H1 (cell line): ENCODE measurements around the gene ELOVL5. TPM values are rescaled to one million over a fixed set of nuclear protein-coding genes. Genes with fewer than 3 reads are reported as not detected.
A peak's percentile ranks its signal among the peaks of the same experiment; 100 is the strongest.

Experiments
- CTCF ChIA-PET: fragments of 300-600 bp; sonication (Branson Sonifier 250); formaldehyde crosslinking; loops from one replicate; lab custom pipeline; 2021; ENCODE audit not compliant: partially characterized antibody; lab: Charles Lee
- POLR2A ChIA-PET: fragments of 300-600 bp; sonication (Branson Sonifier 250); formaldehyde crosslinking; loops from one replicate; lab custom pipeline; 2021; ENCODE audit warnings: inconsistent platforms; ENCODE audit not compliant: partially characterized antibody; lab: Charles Lee
- DNase-seq, 2 experiments: peaks; one replicate each; pipeline versions ENCODE4 v3.0.0 to v3.0.0-alpha.2; 2010 to 2022; ENCODE audit warnings: low spot score in 2 of 2, low read depth in 1 of 2, mixed read lengths in 1 of 2
- FAIRE-seq: peaks from 2 replicates; lab custom pipeline; 2011; peaks lifted over from hg19 to GRCh38; lab: Jason Lieb, UNC
- H2AFZ ChIP-seq: 2 replicates; pipeline ENCODE4 v1.8.1; 2012; ENCODE audit warnings: low read length, inconsistent platforms
- H2AK5ac ChIP-seq: 2 replicates; pipeline ENCODE4 v1.6.1; 2013; ENCODE audit warnings: low read depth, low read length
- H2BK120ac ChIP-seq: replicated peaks from 2 replicates; pipeline ENCODE3; 2013; ENCODE audit warnings: low read depth, low read length, inconsistent platforms
- H2BK12ac ChIP-seq: 2 replicates; pipeline ENCODE4 v1.6.1; 2013; ENCODE audit warnings: low read depth, low read length
- H2BK15ac ChIP-seq: 2 replicates; pipeline ENCODE4 v1.6.1; 2013; ENCODE audit warnings: low read length
- H2BK20ac ChIP-seq: 2 replicates; pipeline ENCODE4 v1.6.1; 2013; ENCODE audit warnings: low read length
- H2BK5ac ChIP-seq: 2 replicates; pipeline ENCODE4 v1.6.1; 2013; ENCODE audit warnings: low read depth, low read length
- H3K14ac ChIP-seq: 2 replicates; pipeline ENCODE4 v1.6.1; 2013; ENCODE audit warnings: inconsistent platforms; ENCODE audit not compliant: insufficient read length
- H3K18ac ChIP-seq: 2 replicates; pipeline ENCODE4 v1.6.1; 2013; ENCODE audit warnings: low read length; ENCODE audit errors: extremely low read depth
- H3K23ac ChIP-seq: 2 replicates; pipeline ENCODE4 v1.6.1; 2013; ENCODE audit warnings: inconsistent platforms; ENCODE audit not compliant: insufficient read length
- H3K23me2 ChIP-seq: 2 replicates; pipeline ENCODE4 v1.6.1; 2013; ENCODE audit warnings: low read depth, low read length
- H3K27ac ChIP-seq: 2 replicates; pipeline ENCODE4 v1.6.1; 2011; ENCODE audit warnings: low read depth, low read length, inconsistent platforms
- H3K27me3 ChIP-seq, 4 experiments: replicated peaks in 1 of 4; 1 replicate in 1 of 4; 2 replicates in 3 of 4; pipeline versions ENCODE4 v1.6.1 to v1.8.1; 2011 to 2013; ENCODE audit warnings: low read length in 3 of 4, mild to moderate bottlenecking in 3 of 4, inconsistent platforms in 2 of 4, mixed read lengths in 2 of 4, moderate library complexity in 1 of 4; ENCODE audit not compliant: control insufficient read depth in 3 of 4, insufficient read depth in 3 of 4; ENCODE audit errors: extremely low read depth in 1 of 4
- H3K36me3 ChIP-seq, 4 experiments: 2 replicates each; pipeline versions ENCODE4 v1.6.1 to v1.8.1; 2011 to 2013; ENCODE audit warnings: mild to moderate bottlenecking in 4 of 4, low read length in 3 of 4, moderate library complexity in 2 of 4, control low read depth in 1 of 4, inconsistent platforms in 1 of 4; ENCODE audit not compliant: insufficient read depth in 4 of 4, control insufficient read depth in 2 of 4
- H3K4ac ChIP-seq: replicated peaks from 2 replicates; pipeline ENCODE3; 2013; ENCODE audit warnings: low read length, low read depth, mixed read lengths, inconsistent platforms; ENCODE audit not compliant: insufficient read length
- H3K4me1 ChIP-seq, 4 experiments: replicated peaks in 1 of 4; 1 replicate in 1 of 4; 2 replicates in 3 of 4; pipeline versions ENCODE4 v1.6.1 to v1.8.1; 2011 to 2013; ENCODE audit warnings: low read length in 3 of 4, inconsistent platforms in 2 of 4, mixed read lengths in 1 of 4; ENCODE audit not compliant: insufficient read depth in 4 of 4, control insufficient read depth in 3 of 4
- H3K4me2 ChIP-seq, 2 experiments: 2 replicates each; pipeline versions ENCODE4 v1.6.1 to v1.8.1; 2011 to 2013; ENCODE audit warnings: low read depth in 2 of 2, low read length in 2 of 2, control low read depth in 1 of 2, inconsistent platforms in 1 of 2, mild to moderate bottlenecking in 1 of 2; ENCODE audit not compliant: insufficient read depth in 1 of 2
- H3K4me3 ChIP-seq, 4 experiments: fragments of 200-600, 300-600 bp in 1 of 4; sonication (generic), shearing (Covaris generic), sonication (Bioruptor Twin) in 1 of 4; 2 replicates each; pipeline versions ENCODE4 v1.5.1 to v1.8.1; 2011 to 2016; ENCODE audit warnings: low read length in 4 of 4, low read depth in 3 of 4, control low read depth in 2 of 4, inconsistent platforms in 2 of 4, mild to moderate bottlenecking in 2 of 4, mixed read lengths in 1 of 4, moderate library complexity in 1 of 4; ENCODE audit not compliant: insufficient read depth in 2 of 4; ENCODE audit errors: extremely low read depth in 1 of 4
- H3K56ac ChIP-seq: replicated peaks from 2 replicates; pipeline ENCODE3; 2013; ENCODE audit warnings: low read depth, mild to moderate bottlenecking, mixed read lengths, low read length, inconsistent platforms; ENCODE audit not compliant: insufficient read length
- H3K79me1 ChIP-seq: 2 replicates; pipeline ENCODE4 v1.6.1; 2013; ENCODE audit warnings: low read depth, low read length, control low read depth
- H3K79me2 ChIP-seq, 2 experiments: 2 replicates each; pipeline versions ENCODE4 v1.6.1 to v1.8.1; 2012 to 2013; ENCODE audit warnings: low read length in 2 of 2, mild to moderate bottlenecking in 2 of 2, inconsistent platforms in 1 of 2; ENCODE audit not compliant: insufficient read depth in 2 of 2, control insufficient read depth in 1 of 2
- H3K9ac ChIP-seq, 4 experiments: replicated peaks in 1 of 4; 1 replicate in 1 of 4; 2 replicates in 3 of 4; pipeline versions ENCODE4 v1.6.1 to v1.8.1; 2011 to 2013; ENCODE audit warnings: low read depth in 3 of 4, low read length in 3 of 4, control low read depth in 2 of 4, mild to moderate bottlenecking in 2 of 4, moderate library complexity in 2 of 4, inconsistent platforms in 1 of 4; ENCODE audit errors: extremely low read depth in 1 of 4
- H3K9me3 ChIP-seq, 2 experiments: 2 replicates each; pipeline versions ENCODE4 v1.6.1 to v1.8.1; 2012 to 2013; ENCODE audit warnings: mild to moderate bottlenecking in 2 of 2, moderate library complexity in 2 of 2, control low read depth in 1 of 2, inconsistent platforms in 1 of 2, low read depth in 1 of 2, low read length in 1 of 2, mixed read lengths in 1 of 2; ENCODE audit not compliant: insufficient read depth in 2 of 2
- H4K20me1 ChIP-seq, 2 experiments: replicated peaks in 1 of 2; 2 replicates each; pipeline versions ENCODE3 to v1.8.1; 2011 to 2013; ENCODE audit warnings: inconsistent platforms in 2 of 2, low read length in 2 of 2, mild to moderate bottlenecking in 1 of 2; ENCODE audit not compliant: insufficient read depth in 2 of 2, control insufficient read depth in 1 of 2
- H4K5ac ChIP-seq: 2 replicates; pipeline ENCODE4 v1.6.1; 2013; ENCODE audit warnings: low read length, low read depth, mixed read lengths, inconsistent platforms; ENCODE audit not compliant: insufficient read length
- H4K8ac ChIP-seq: 2 replicates; pipeline ENCODE4 v1.8.0; 2013; ENCODE audit warnings: mild to moderate bottlenecking, moderate library complexity, low read length, inconsistent platforms; ENCODE audit not compliant: insufficient read depth; ENCODE audit errors: extremely low read depth
- H4K91ac ChIP-seq: replicated peaks from 2 replicates; pipeline ENCODE3; 2013; ENCODE audit warnings: low read length, mixed read lengths, inconsistent platforms; ENCODE audit not compliant: insufficient read length
- BCL11A ChIP-seq, 2 experiments: IDR thresholded peaks; one replicate each; pipeline ENCODE4 v1.6.1; 2011; ENCODE audit warnings: low read depth in 2 of 2, low read length in 2 of 2, mild to moderate bottlenecking in 2 of 2
- EGR1 ChIP-seq: IDR thresholded peaks from 2 replicates; pipeline ENCODE4 v1.6.1; 2011; ENCODE audit warnings: low read depth, low read length, borderline replicate concordance
- MAFK ChIP-seq: IDR thresholded peaks from 2 replicates; pipeline ENCODE4 v1.6.1; 2012; ENCODE audit warnings: low read depth, mild to moderate bottlenecking, improper control_type of control experiment, low read length
- NANOG ChIP-seq: IDR thresholded peaks from 2 replicates; pipeline ENCODE4 v1.6.1; 2011; ENCODE audit warnings: low read length, low read depth, mild to moderate bottlenecking, inconsistent platforms; ENCODE audit not compliant: insufficient read depth, poor library complexity, severe bottlenecking
- SRF ChIP-seq: IDR thresholded peaks from 2 replicates; pipeline ENCODE4 v1.6.1; 2011; ENCODE audit warnings: mild to moderate bottlenecking, low read depth, low read length, moderate library complexity
- WGBS, 2 experiments: shearing (Covaris generic) in 1 of 2; methylation state at CpG; one replicate each; pipeline versions ENCODE4 v1.1.6 to v1.1.7; 2013 to 2015; ENCODE audit warnings: low lambda C conversion rate in 2 of 2, mixed read lengths in 2 of 2, inconsistent platforms in 1 of 2, low coverage in 1 of 2, missing lambda C conversion rate in 1 of 2; ENCODE audit not compliant: insufficient replicate concordance in 2 of 2, insufficient coverage in 1 of 2, insufficient read length in 1 of 2; ENCODE audit errors: extremely low coverage in 1 of 2, missing lambda C conversion rate in 1 of 2; 5-methylcytosine and 5-hydroxymethylcytosine counted together
- polyA plus RNA-seq, 7 experiments: library from polyadenylated mRNA; depleted of rRNA in 3 of 7; stranded (reverse) in 5 of 7; unstranded in 2 of 7; fragments of >200 nt in 5 of 7; fragments of 200-250 nt in 2 of 7; gene quantifications; 1 replicate in 5 of 7; 2 replicates in 1 of 7; 4 replicates in 1 of 7; pipeline versions ENCODE4 v1.2.1 to v1.2.3, GENCODE V29; 2011 to 2013; ENCODE audit warnings: missing spikeins in 2 of 7, mixed read lengths in 2 of 7
- total RNA-seq: library from RNA; stranded (reverse); fragmentation: NEBNext Ultra II Directional; extraction: Animal tissue kit (Norgen Biotek cat#: 25700); gene quantifications from 2 replicates; pipeline ENCODE4 v1.2.1, GENCODE V29; 2021

ELOVL5 gene
- total and polyA plus RNA-seq, 2 of the 8 experiments (the other 6 are each of a cell fraction or from before 2014, with no cell fraction given), result 113 to 156 TPM

DNA sequence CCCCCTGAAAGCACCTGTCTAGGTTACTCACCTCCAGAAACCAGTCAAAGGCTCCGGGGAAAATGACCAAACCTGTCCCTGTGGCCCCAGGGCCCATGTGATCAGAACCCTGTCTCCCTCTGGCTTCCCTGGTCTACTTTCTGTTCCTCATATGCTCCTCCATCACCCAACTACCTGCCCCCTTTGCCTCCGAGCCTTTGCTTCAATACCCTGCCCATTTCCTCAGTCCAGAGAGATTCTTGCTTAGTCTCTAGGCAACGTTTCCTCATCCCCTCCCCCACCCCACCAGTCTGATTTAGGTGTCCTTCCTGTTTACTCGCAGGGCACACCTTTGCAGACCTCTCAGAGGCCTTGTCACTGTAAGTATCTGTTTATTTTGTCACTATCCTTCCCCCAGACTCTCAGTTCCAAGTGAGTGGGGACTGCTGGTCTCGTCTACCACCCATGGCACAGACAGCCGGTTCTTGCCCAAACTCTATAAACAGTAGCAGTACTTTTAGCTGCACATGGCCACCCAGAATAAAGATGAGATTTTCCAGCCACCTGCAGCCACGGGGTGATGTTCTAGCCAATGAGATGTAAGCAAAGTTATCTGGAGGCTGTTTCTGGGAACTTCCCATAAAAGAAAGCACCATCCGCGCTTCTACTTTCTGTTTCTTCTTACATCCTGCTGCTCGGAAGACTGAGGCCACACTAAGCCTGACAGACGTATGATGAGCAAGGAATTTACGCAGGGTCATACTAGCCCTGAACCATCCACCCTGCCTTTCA is 13.3 kb downstream of the ELOVL5 start:
- no peak overlapping the region for H4K8ac ChIP-seq
- DNase-seq (no peak), FAIRE-seq (no peak)
- H2BK20ac ChIP-seq, result no peak overlapping the region
- peaks cover 28 to 40% of the 10 kb centered on the region in 2 experiments for H4K20me1 ChIP-seq
- H3K79me1 ChIP-seq, result peaks cover 13% of the 10 kb centered on the region; the same call in 1 of the 2 replicates
- peak overlapping the region; percentile 12; the same call in 1 of the 2 replicates for H2BK12ac ChIP-seq
- WGBS, 2 experiments, result 80% methylated on average over 12 of the region's 12 CpGs; no CpG with 5 or more reads in 1 of the 2 experiments
- H3K23ac ChIP-seq, result no peak overlapping the region
- H4K5ac ChIP-seq, result no peak overlapping the region
- CTCF ChIA-PET, result interaction anchor here (0.8 to 1.2 kb wide), 2 partner anchors 9 to 11 kb away, joined by 3 to 4 read pairs; no protein-coding TSS in a partner anchor
- H2BK5ac ChIP-seq, result no peak overlapping the region
- no peak overlapping the region for H2BK15ac ChIP-seq
- H3K4me3 ChIP-seq, result no peak overlapping the region
- H3K27ac ChIP-seq, result no peak overlapping the region
- H4K91ac ChIP-seq, result no peak overlapping the region
- H3K79me2 ChIP-seq, result peaks cover 39 to 100% of the 10 kb centered on the region in 2 experiments
- no peaks in the 10 kb centered on the region for H3K23me2 ChIP-seq
- no peak overlapping the region for H3K56ac ChIP-seq
- no peaks in the 10 kb centered on the region for H3K27me3 ChIP-seq
- H3K4me1 ChIP-seq, result peaks cover 2 to 9% (median 4%) of the 10 kb centered on the region in 4 experiments; a peak in 5 of 7 replicates
- H3K9ac ChIP-seq, result no peak overlapping the region
- H3K18ac ChIP-seq, result no peak overlapping the region
- no peak overlapping the region for H2BK120ac ChIP-seq
- no peak overlapping the region for H3K14ac ChIP-seq
- H3K36me3 ChIP-seq, result peaks cover 0 to 3% (median 0%) of the 10 kb centered on the region in 4 experiments; a peak in 2 of 8 replicates
- no peak overlapping the region for H2AK5ac ChIP-seq
- no peak overlapping the region for H3K4ac ChIP-seq
- TF ChIP-seq SRF (no peak), NANOG (no peak), MAFK (no peak), BCL11A (IDR thresholded peaks at IDR 0.05; ENCODE audit: low read depth in 2 of 2, low read length in 2 of 2) (no peak), EGR1 (no peak)
- POLR2A ChIA-PET, result no interaction called here
- H3K9me3 ChIP-seq, result no peaks in the 10 kb centered on the region
- H2AFZ ChIP-seq, result no peak overlapping the region
- H3K4me2 ChIP-seq, result peak overlapping the region; percentile 4 to 9; a peak in 1 of 4 replicates
